SH-SY5Y (cell line): Measurements from ENCODE around the gene PDE11A.

Source experiments
- GATA2 ChIP-seq: IDR thresholded peaks from 2 replicates; pipeline ENCODE4 v1.6.1; 2011; ENCODE audit warnings: mild to moderate bottlenecking, low read depth, low read length
- GATA3 ChIP-seq: IDR thresholded peaks from 2 replicates; pipeline ENCODE4 v1.6.1; 2011; ENCODE audit warnings: low read depth, mild to moderate bottlenecking, low read length, moderate library complexity

DNA sequence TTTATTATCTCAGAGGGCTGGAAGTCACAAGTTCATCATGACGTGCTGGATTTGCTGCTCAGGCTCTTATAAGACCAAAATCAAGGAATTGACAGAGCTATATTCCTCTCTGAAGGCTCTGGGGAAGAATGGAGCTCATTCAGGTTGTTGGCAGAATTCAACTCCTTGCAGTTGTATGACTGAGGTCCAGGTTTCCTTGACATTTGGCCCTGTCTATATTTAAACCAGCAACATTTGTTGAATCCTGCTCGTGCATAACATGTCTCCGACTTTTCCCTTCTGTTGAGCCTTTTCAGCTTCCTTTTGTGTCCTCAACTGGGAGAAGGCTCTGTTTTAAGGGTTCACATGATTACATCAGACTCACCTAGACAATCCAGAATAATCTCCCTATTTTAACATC lies 203.4 kb downstream of the PDE11A start:
- TF ChIP-seq GATA2: no peak
- no peak for TF ChIP-seq GATA3
